HepG2 (cell line): Measurements from ENCODE around the gene TXLNA.

Source experiments
- ARNTL ChIP-seq: sonication (generic); formaldehyde crosslinking; IDR thresholded peaks from 2 replicates; pipeline ENCODE4 v1.4.0; 2020; ENCODE audit warnings: mild to moderate bottlenecking, missing genetic modification reagents
- BATF2 ChIP-seq: sonication (generic); formaldehyde crosslinking; IDR thresholded peaks from 2 replicates; pipeline ENCODE4 v1.8.0; 2022; ENCODE audit warnings: mild to moderate bottlenecking, missing genetic modification reagents, moderate library complexity
- CTCF ChIP-seq: sonication (generic); formaldehyde crosslinking; IDR thresholded peaks from 2 replicates; pipeline ENCODE4 v1.5.0; 2020; ENCODE audit warnings: mild to moderate bottlenecking, missing genetic modification reagents, moderate library complexity
- DBP ChIP-seq: sonication (generic); formaldehyde crosslinking; IDR thresholded peaks from 2 replicates; pipeline ENCODE4 v1.4.0; 2020; ENCODE audit warnings: missing genetic modification reagents; ENCODE audit errors: not compliant biosample characterization
- KLF16 ChIP-seq, 2 experiments: sonication (generic) in 1 of 2; formaldehyde crosslinking in 1 of 2; IDR thresholded peaks; 2 replicates each; pipeline versions ENCODE4 v1.6.1 to v1.8.0; 2016 to 2023; ENCODE audit warnings: missing genetic modification reagents in 2 of 2, missing compliant biosample characterization in 1 of 2
- MAFF ChIP-seq: IDR thresholded peaks from 2 replicates; pipeline ENCODE4 v1.6.1; 2011; ENCODE audit warnings: low read depth, low read length, improper control_type of control experiment
- NBN ChIP-seq: fragments of 450-650 bp; conservative IDR thresholded peaks from 2 replicates; pipeline ENCODE4 v1.6.1; 2017
- SALL1 ChIP-seq: sonication (generic); formaldehyde crosslinking; IDR thresholded peaks from 2 replicates; pipeline ENCODE4 v1.8.0; 2022; ENCODE audit warnings: mild to moderate bottlenecking, missing genetic modification reagents
- ZBTB33 ChIP-seq: sonication (generic); formaldehyde crosslinking; IDR thresholded peaks from 2 replicates; pipeline ENCODE4 v1.4.0; 2020; ENCODE audit warnings: missing genetic modification reagents
- ZNF441 ChIP-seq: sonication (generic); formaldehyde crosslinking; IDR thresholded peaks from 2 replicates; pipeline ENCODE4 v1.7.0; 2021; ENCODE audit warnings: missing genetic modification reagents, borderline replicate concordance
- ZNF549 ChIP-seq: sonication (generic); formaldehyde crosslinking; IDR thresholded peaks from 2 replicates; pipeline ENCODE4 v1.5.0; 2020; ENCODE audit warnings: missing genetic modification reagents
- ZNF609 ChIP-seq: sonication (generic); formaldehyde crosslinking; IDR thresholded peaks from 2 replicates; pipeline ENCODE4 v1.4.0; 2020; ENCODE audit warnings: mild to moderate bottlenecking, missing genetic modification reagents, borderline replicate concordance
- ZNF678 ChIP-seq: sonication (generic); formaldehyde crosslinking; IDR thresholded peaks from 2 replicates; pipeline ENCODE4 v1.4.0; 2020; ENCODE audit warnings: mild to moderate bottlenecking, missing genetic modification reagents
- ZNF768 ChIP-seq: sonication (generic); formaldehyde crosslinking; IDR thresholded peaks from 2 replicates; pipeline ENCODE4 v1.4.0; 2020; ENCODE audit warnings: missing genetic modification reagents

- TF ChIP-seq ZNF549 (CRISPR knock-in tag) (no peak), SALL1 (no peak), ZNF441 (CRISPR knock-in tag) (no peak), KLF16 (CRISPR knock-in tag; IDR thresholded peaks at IDR 0.05) (no peak), MAFF (no peak), ZNF609 (no peak), ZNF768 (no peak), BATF2 (CRISPR knock-in tag) (no peak), CTCF (CRISPR knock-in tag) (no peak), DBP (no peak), ZBTB33 (CRISPR knock-in tag) (no peak), NBN (no peak), ARNTL (CRISPR knock-in tag) (no peak), ZNF678 (CRISPR knock-in tag) (no peak)
Measured at GRCh38 chr1:32224285-32224684, 44.8 kb downstream of the TXLNA start.
